Calu3 (cell line): ENCODE results near the gene MAP3K8. TPM values are rescaled to one million over a fixed set of nuclear protein-coding genes. Genes with fewer than 3 reads are reported as not detected.
A peak's percentile ranks its signal among the peaks of the same experiment; 100 is the strongest.

Source experiments
- BruUV-seq: library from RNA; stranded (reverse); fragments of 400-500 nt; replicated peaks from 2 replicates; lab custom pipeline; 2021; lab: Mats Ljungman, UMichigan
- CTCF ChIA-PET: fragments of 300-600 bp; sonication (Branson Sonifier 250); formaldehyde crosslinking; loops from one replicate; lab custom pipeline; 2022; ENCODE audit warnings: antibody characterized with exemption; lab: Charles Lee
- DNase-seq: peaks from one replicate; pipeline ENCODE4 v3.0.0; 2022
- H3K27ac Mint-ChIP-seq: one replicate; pipeline ENCODE4 v1.8.0; 2022; ENCODE audit warnings: mixed read lengths; ENCODE audit not compliant: unreplicated experiment
- H3K27me3 Mint-ChIP-seq: one replicate; pipeline ENCODE4 v1.8.0; 2022; ENCODE audit warnings: mixed read lengths; ENCODE audit not compliant: unreplicated experiment
- H3K36me3 Mint-ChIP-seq: one replicate; pipeline ENCODE4 v1.8.0; 2022; ENCODE audit warnings: mild to moderate bottlenecking, moderate library complexity, mixed read lengths; ENCODE audit not compliant: insufficient read depth, unreplicated experiment
- H3K4me1 Mint-ChIP-seq: one replicate; pipeline ENCODE4 v1.8.0; 2022; ENCODE audit warnings: mild to moderate bottlenecking, low read depth, mixed read lengths; ENCODE audit not compliant: unreplicated experiment
- H3K4me3 Mint-ChIP-seq: one replicate; pipeline ENCODE4 v1.8.0; 2022; ENCODE audit warnings: mild to moderate bottlenecking, low read depth, moderate library complexity, mixed read lengths; ENCODE audit not compliant: unreplicated experiment
- H3K9me3 Mint-ChIP-seq: one replicate; pipeline ENCODE4 v1.8.0; 2022; ENCODE audit warnings: low read depth, mixed read lengths; ENCODE audit not compliant: unreplicated experiment
- intact Hi-C: fragments of 100-400 bp; cut with micrococcal nuclease; formaldehyde crosslinking; loops from one replicate; pipeline ENCODE4 v1.10.0; 2022; ENCODE audit not compliant: unreplicated experiment
- total RNA-seq: library from RNA; stranded (reverse); gene quantifications from 2 replicates; pipeline ENCODE4 v1.2.3, GENCODE V29; 2022
- TF ChIP-seq, protein P1 (sequence below): fragments of 200-600 bp; IDR thresholded peaks from one replicate; pipeline ENCODE4 v1.8.0; 2022; ENCODE audit warnings: antibody characterized with exemption; ENCODE audit not compliant: unreplicated experiment

Gene MAP3K8
- total RNA-seq, 1 experiment from 2014 or later, result 20.6 TPM

DNA sequence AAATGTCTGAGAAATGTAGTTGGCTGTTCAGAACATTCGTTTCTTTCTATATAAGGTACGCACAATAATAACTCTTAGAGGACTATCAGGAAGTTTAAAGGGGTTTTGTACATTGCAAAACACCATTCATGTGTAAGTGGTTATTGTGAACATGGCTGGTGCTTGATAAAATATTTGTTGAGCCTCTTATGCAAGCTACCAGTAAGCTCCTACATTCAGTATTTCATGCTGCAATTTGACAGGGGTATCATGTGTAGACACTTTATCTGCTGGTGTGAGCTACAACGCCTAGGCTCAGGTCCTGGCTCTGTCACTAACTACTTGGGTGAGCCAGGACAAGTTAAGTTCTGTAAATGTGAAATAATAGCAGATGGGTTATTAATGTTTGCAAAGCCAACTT is 75.5 kb downstream of the MAP3K8 start:
- Mint-ChIP-seq H3K4me1 (peaks cover 17% of the 10 kb centered on the region), H3K27me3 (no peaks in the 10 kb centered on the region), H3K27ac (no peak overlapping the region), H3K4me3 (no peak overlapping the region), H3K9me3 (no peaks in the 10 kb centered on the region), H3K36me3 (no peaks in the 10 kb centered on the region)
- DNase-seq, result no peak
- CTCF ChIA-PET, result no interaction called here
- BruUV-seq, result no TSS peak
- TF ChIP-seq, protein P1, sequence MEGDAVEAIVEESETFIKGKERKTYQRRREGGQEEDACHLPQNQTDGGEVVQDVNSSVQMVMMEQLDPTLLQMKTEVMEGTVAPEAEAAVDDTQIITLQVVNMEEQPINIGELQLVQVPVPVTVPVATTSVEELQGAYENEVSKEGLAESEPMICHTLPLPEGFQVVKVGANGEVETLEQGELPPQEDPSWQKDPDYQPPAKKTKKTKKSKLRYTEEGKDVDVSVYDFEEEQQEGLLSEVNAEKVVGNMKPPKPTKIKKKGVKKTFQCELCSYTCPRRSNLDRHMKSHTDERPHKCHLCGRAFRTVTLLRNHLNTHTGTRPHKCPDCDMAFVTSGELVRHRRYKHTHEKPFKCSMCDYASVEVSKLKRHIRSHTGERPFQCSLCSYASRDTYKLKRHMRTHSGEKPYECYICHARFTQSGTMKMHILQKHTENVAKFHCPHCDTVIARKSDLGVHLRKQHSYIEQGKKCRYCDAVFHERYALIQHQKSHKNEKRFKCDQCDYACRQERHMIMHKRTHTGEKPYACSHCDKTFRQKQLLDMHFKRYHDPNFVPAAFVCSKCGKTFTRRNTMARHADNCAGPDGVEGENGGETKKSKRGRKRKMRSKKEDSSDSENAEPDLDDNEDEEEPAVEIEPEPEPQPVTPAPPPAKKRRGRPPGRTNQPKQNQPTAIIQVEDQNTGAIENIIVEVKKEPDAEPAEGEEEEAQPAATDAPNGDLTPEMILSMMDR, result no peak
- intact Hi-C loops, result no loop called here

DNA sequence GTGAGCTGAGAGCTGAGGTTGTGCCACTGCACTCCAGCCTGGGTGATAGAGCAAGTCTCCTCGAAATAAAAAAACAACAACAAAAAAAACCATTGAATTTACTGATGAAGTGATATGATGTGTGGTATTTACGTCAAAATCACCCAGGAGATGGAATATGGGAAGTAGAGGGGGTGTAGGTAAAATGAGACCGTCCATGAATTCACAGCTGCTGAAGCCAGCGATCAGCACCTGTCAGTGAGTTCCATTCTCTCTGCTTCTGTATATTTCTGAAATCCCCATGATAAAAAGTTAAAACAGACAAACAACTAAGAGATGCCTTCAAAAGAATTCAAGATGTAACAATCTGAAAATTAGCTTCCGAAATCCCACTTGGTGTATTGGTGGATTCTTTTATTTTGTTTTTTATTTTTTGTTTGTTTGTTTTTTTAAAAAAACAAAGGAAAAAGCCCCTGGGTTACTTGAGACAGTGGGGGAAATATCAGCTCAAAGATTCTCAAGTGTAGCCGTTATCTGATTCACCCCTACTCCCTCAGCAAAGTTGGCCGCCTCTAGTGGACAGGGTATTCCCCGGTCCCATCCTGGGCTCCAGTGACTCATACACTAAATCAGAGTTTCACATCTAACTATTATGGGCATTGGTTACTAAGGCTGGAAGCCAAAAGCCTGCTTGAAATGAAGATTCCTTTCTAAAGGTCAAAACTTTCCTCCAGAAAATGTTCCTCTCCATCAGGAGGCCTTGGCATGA is 76.4 kb downstream of the MAP3K8 start:
- BruUV-seq, result no TSS peak
- H3K4me1 Mint-ChIP-seq, result peaks cover 17% of the 10 kb centered on the region

GRCh38 chr10:30510932-30511700 is 77.1 kb downstream of the MAP3K8 start:
- no peaks in the 10 kb centered on the region for H3K36me3 Mint-ChIP-seq
- no peak overlapping the region for H3K4me3 Mint-ChIP-seq
- no TSS peak for BruUV-seq
- H3K9me3 Mint-ChIP-seq, result no peaks in the 10 kb centered on the region
- no peaks in the 10 kb centered on the region for H3K27me3 Mint-ChIP-seq
- H3K27ac Mint-ChIP-seq, result no peak overlapping the region
- CTCF ChIA-PET, result no interaction called here
- TF ChIP-seq, protein P1, result no peak
- DNase-seq, result no peak
- intact Hi-C loops, result no loop called here
- peaks cover 17% of the 10 kb centered on the region for H3K4me1 Mint-ChIP-seq

More for the DNA sequence above, 76.4 kb downstream of the MAP3K8 start:
- H3K27me3 Mint-ChIP-seq, result no peaks in the 10 kb centered on the region
- DNase-seq, result peak; percentile 36
- no peaks in the 10 kb centered on the region for H3K9me3 Mint-ChIP-seq
- no peak overlapping the region for H3K4me3 Mint-ChIP-seq
- intact Hi-C loops, result no loop called here
- H3K27ac Mint-ChIP-seq, result no peak overlapping the region
- TF ChIP-seq, protein P1, result no peak
- CTCF ChIA-PET, result no interaction called here
- no peaks in the 10 kb centered on the region for H3K36me3 Mint-ChIP-seq

Other genes starting within 250 kb of the MAP3K8 start
- gene MTPAP, start 84.9 kb upstream of the MAP3K8 start, total RNA-seq, result 32.3 and 33.4 TPM in 2 replicates
- not detected in 2 replicates for gene LYZL2, start 195.6 kb downstream of the MAP3K8 start, total RNA-seq